Tibial nerve (tissue), 4 donors: ENCODE results near the gene PIP5K1C. TPM values are rescaled to one million over a fixed set of nuclear protein-coding genes. Genes with fewer than 3 reads are reported as not detected.

Experiments
- DNase-seq, 2 donors: peaks; one replicate each; pipeline ENCODE4 v3.0.0-alpha.2; 2019; ENCODE audit warnings: low spot score in 2 of 2
- H3K27ac ChIP-seq, 4 donors: fragments of 200-600 bp; sonication (generic) in 3 of 4; one replicate each; pipeline ENCODE4 v1.5.1; 2017 to 2019; ENCODE audit warnings: mild to moderate bottlenecking in 1 of 4
- H3K27me3 ChIP-seq, 2 donors: fragments of 200-600 bp; sonication (generic) in 1 of 2; one replicate each; pipeline versions ENCODE4 v1.5.1 to v1.6.0; 2017 to 2019
- H3K36me3 ChIP-seq, 3 donors: fragments of 200-600 bp; sonication (generic); one replicate each; pipeline ENCODE4 v1.5.1; 2018 to 2019
- H3K4me1 ChIP-seq, 4 donors: fragments of 200-600 bp; sonication (generic) in 3 of 4; one replicate each; pipeline ENCODE4 v1.5.1; 2017 to 2019
- H3K4me3 ChIP-seq, 4 donors: fragments of 200-600 bp; sonication (generic) in 3 of 4; one replicate each; pipeline ENCODE4 v1.5.1; 2017 to 2019; ENCODE audit warnings: mild to moderate bottlenecking in 1 of 4, moderate library complexity in 1 of 4
- H3K9me3 ChIP-seq, 4 donors: fragments of 200-600 bp; sonication (generic) in 3 of 4; one replicate each; pipeline ENCODE4 v1.5.1; 2017 to 2019
- CTCF ChIP-seq, 5 experiments: fragments of 200-600 bp in 3 of 5; fragments of 450-650 bp in 2 of 5; sonication (generic) in 3 of 5; IDR thresholded peaks; one replicate each; pipeline ENCODE4 v1.5.1; 2016 to 2019; ENCODE audit warnings: antibody characterized with exemption in 5 of 5, mild to moderate bottlenecking in 3 of 5, moderate library complexity in 2 of 5
- EP300 ChIP-seq, 2 donors: sonication (generic); formaldehyde crosslinking; IDR thresholded peaks; one replicate each; pipeline ENCODE4 v1.6.1; 2017; ENCODE audit warnings: antibody characterized with exemption in 2 of 2, mild to moderate bottlenecking in 1 of 2
- POLR2A ChIP-seq, 2 donors: fragments of 450-650 bp; IDR thresholded peaks; one replicate each; pipeline ENCODE4 v1.6.1; 2017; ENCODE audit warnings: antibody characterized with exemption in 2 of 2, mild to moderate bottlenecking in 2 of 2, moderate library complexity in 2 of 2
- WGBS, 2 donors: methylation state at CpG; one replicate each; pipeline ENCODE4 v1.1.5; 2018; 5-methylcytosine and 5-hydroxymethylcytosine counted together
- total RNA-seq, 4 donors: library from RNA; depleted of rRNA; stranded (reverse); fragments of >200 nt; gene quantifications; one replicate each; pipeline ENCODE4 v1.1.0, GENCODE V29; 2016

PIP5K1C gene
- total RNA-seq, 4 donors from 2014 or later: 23.0 to 37.2 (median 24.9) TPM

GRCh38 chr19:3734310-3734600 is 34.0 kb upstream of the PIP5K1C start:
- Histone ChIP-seq H3K4me1 (no peaks in the 10 kb centered on the region), H3K27me3 (no peaks in the 10 kb centered on the region), H3K4me3 (no peak overlapping the region), H3K27ac (no peak overlapping the region), H3K36me3 (no peaks in the 10 kb centered on the region), H3K9me3 (peaks cover 0 to 25% (median 0%) of the 10 kb centered on the region in 4 donors)
- TF ChIP-seq POLR2A (IDR thresholded peaks at IDR 0.05) (no peak), CTCF (IDR thresholded peaks at IDR 0.05) (no peak), EP300 (IDR thresholded peaks at IDR 0.05) (no peak)
- no peak for DNase-seq
- 89 to 96% methylated on average over 12 to 14 of the region's 14 CpGs for WGBS, 2 donors

- Histone ChIP-seq H3K27ac (no peak overlapping the region), H3K9me3 (peaks cover 0 to 28% (median 0%) of the 10 kb centered on the region in 4 donors), H3K27me3 (no peaks in the 10 kb centered on the region), H3K36me3 (no peaks in the 10 kb centered on the region), H3K4me1 (no peaks in the 10 kb centered on the region), H3K4me3 (no peak overlapping the region)
- WGBS, 2 donors: 80 to 83% methylated on average over 19 to 20 of the region's 20 CpGs
- TF ChIP-seq EP300 (IDR thresholded peaks at IDR 0.05): no peak
- TF ChIP-seq POLR2A (IDR thresholded peaks at IDR 0.05): no peak
- no peak for TF ChIP-seq CTCF (IDR thresholded peaks at IDR 0.05)
- no peak for DNase-seq
Observed at GRCh38 chr19:3733549-3734309, 33.5 kb upstream of the PIP5K1C start.

- WGBS, 2 donors: 75 to 93% methylated on average over 1 of the region's 1 CpG
- no peaks in the 10 kb centered on the region for H3K4me1 ChIP-seq
- DNase-seq: no peak
- no peak overlapping the region for H3K4me3 ChIP-seq
- TF ChIP-seq EP300 (IDR thresholded peaks at IDR 0.05): no peak
- no peak for TF ChIP-seq CTCF (IDR thresholded peaks at IDR 0.05)
- TF ChIP-seq POLR2A (IDR thresholded peaks at IDR 0.05): no peak
- H3K36me3 ChIP-seq: no peaks in the 10 kb centered on the region
- peaks cover 0 to 28% (median 0%) of the 10 kb centered on the region in 4 donors for H3K9me3 ChIP-seq
- H3K27me3 ChIP-seq: no peaks in the 10 kb centered on the region
- no peak overlapping the region for H3K27ac ChIP-seq
Observed at GRCh38 chr19:3732108-3732507, 31.8 kb upstream of the PIP5K1C start.

- no peak overlapping the region for H3K27ac ChIP-seq
- H3K4me3 ChIP-seq: no peak overlapping the region
- no peak for DNase-seq
- TF ChIP-seq POLR2A (IDR thresholded peaks at IDR 0.05): no peak
- TF ChIP-seq EP300 (IDR thresholded peaks at IDR 0.05): no peak
- TF ChIP-seq CTCF (IDR thresholded peaks at IDR 0.05): no peak
- no peaks in the 10 kb centered on the region for H3K4me1 ChIP-seq
- WGBS, 2 donors: 93 to 94% methylated on average over 17 to 32 of the region's 32 CpGs
- peaks cover 0 to 28% (median 0%) of the 10 kb centered on the region in 4 donors for H3K9me3 ChIP-seq
- no peaks in the 10 kb centered on the region for H3K36me3 ChIP-seq
- peaks cover 0 to 10% of the 10 kb centered on the region in 2 donors for H3K27me3 ChIP-seq
Observed at GRCh38 chr19:3730457-3730958, 30.2 kb upstream of the PIP5K1C start.

- 33 to 40% methylated on average over 11 to 14 of the region's 14 CpGs for WGBS, 2 donors
- Histone ChIP-seq H3K9me3 (peaks cover 0 to 16% (median 0%) of the 10 kb centered on the region in 4 donors), H3K27me3 (peaks cover 3 to 56% of the 10 kb centered on the region in 2 donors), H3K4me1 (peaks cover 0 to 18% (median 2%) of the 10 kb centered on the region in 4 donors), H3K36me3 (no peaks in the 10 kb centered on the region), H3K27ac (no peak overlapping the region), H3K4me3 (no peak overlapping the region)
- TF ChIP-seq EP300 (IDR thresholded peaks at IDR 0.05) (no peak), CTCF (IDR thresholded peaks at IDR 0.05) (no peak), POLR2A (IDR thresholded peaks at IDR 0.05) (no peak)
- no peak for DNase-seq
Observed at GRCh38 chr19:3725640-3726310, 25.5 kb upstream of the PIP5K1C start.
